GM23338 (cell line): ENCODE measurements around the gene TSC22D1. TPM values are rescaled to one million over a fixed set of nuclear protein-coding genes. Genes with fewer than 3 reads are reported as not detected.

Source experiments
- ATAC-seq: fragments of 200-7000 bp; cut with Tn5 transposase; 3 replicates; pipeline ENCODE4 v1.9.1; 2020
- DNase-seq: peaks from one replicate; pipeline ENCODE4 v3.0.0-alpha.2; 2015; ENCODE audit warnings: low spot score
- H2AFZ ChIP-seq: fragments of 200-600 bp; sonication (generic); 2 replicates; pipeline ENCODE4 v1.8.0; 2016; ENCODE audit warnings: antibody characterized with exemption, mild to moderate bottlenecking, moderate library complexity
- H3F3A ChIP-seq: fragments of 200-600 bp; sonication (generic); replicated peaks from 2 replicates; pipeline ENCODE4 v1.8.0; 2017; ENCODE audit warnings: antibody characterized with exemption, mixed run types, low read depth
- H3K27ac ChIP-seq: fragments of 200-600 bp; sonication (generic); 2 replicates; pipeline ENCODE4 v1.6.1; 2016; ENCODE audit warnings: low read depth
- H3K27me3 ChIP-seq: fragments of 200-600 bp; sonication (generic); 2 replicates; pipeline ENCODE4 v1.8.0; 2016; ENCODE audit warnings: mild to moderate bottlenecking, mixed run types, moderate library complexity; ENCODE audit not compliant: insufficient read depth
- H3K36me3 ChIP-seq: fragments of 200-600 bp; sonication (generic); 2 replicates; pipeline ENCODE4 v1.8.0; 2016; ENCODE audit warnings: mild to moderate bottlenecking; ENCODE audit not compliant: insufficient read depth
- H3K4me1 ChIP-seq: fragments of 200-600 bp; sonication (generic); 2 replicates; pipeline ENCODE4 v1.8.0; 2016; ENCODE audit warnings: mild to moderate bottlenecking, moderate library complexity; ENCODE audit not compliant: insufficient read depth
- H3K4me2 ChIP-seq: fragments of 200-600 bp; sonication (generic); 2 replicates; pipeline ENCODE4 v1.7.1; 2017; ENCODE audit warnings: mixed run types
- H3K4me3 ChIP-seq: fragments of 200-600 bp; sonication (generic); 2 replicates; pipeline ENCODE4 v1.6.1; 2016; ENCODE audit warnings: mixed run types
- H3K79me2 ChIP-seq: fragments of 200-600 bp; sonication (generic); replicated peaks from 2 replicates; pipeline ENCODE4 v1.8.0; 2017; ENCODE audit warnings: mild to moderate bottlenecking; ENCODE audit not compliant: insufficient read depth
- H3K9me2 ChIP-seq: fragments of 200-600 bp; sonication (generic); 2 replicates; pipeline ENCODE4 v1.8.0; 2017; ENCODE audit not compliant: insufficient read depth
- H4K20me1 ChIP-seq: fragments of 200-600 bp; sonication (generic); replicated peaks from 2 replicates; pipeline ENCODE4 v1.8.0; 2017; ENCODE audit warnings: mild to moderate bottlenecking; ENCODE audit not compliant: insufficient read depth
- H3K27ac Mint-ChIP-seq: 2 replicates; pipeline ENCODE4 v1.8.0; 2020; ENCODE audit warnings: inconsistent platforms, mild to moderate bottlenecking, moderate library complexity, mixed read lengths
- H3K27me3 Mint-ChIP-seq: 3 replicates; pipeline ENCODE4 v1.8.0; 2022; ENCODE audit warnings: low read depth, mild to moderate bottlenecking, moderate library complexity, mixed read lengths, inconsistent platforms; ENCODE audit not compliant: insufficient read depth, poor library complexity
- H3K36me3 Mint-ChIP-seq: 3 replicates; pipeline ENCODE4 v1.8.0; 2021; ENCODE audit warnings: low read depth, mild to moderate bottlenecking, inconsistent platforms, moderate library complexity, mixed read lengths
- H3K4me1 Mint-ChIP-seq: 3 replicates; pipeline ENCODE4 v1.8.0; 2020; ENCODE audit warnings: mild to moderate bottlenecking, inconsistent platforms, mixed read lengths
- H3K4me3 Mint-ChIP-seq: 3 replicates; pipeline ENCODE4 v1.8.0; 2021; ENCODE audit warnings: moderate library complexity, mild to moderate bottlenecking, inconsistent platforms, mixed read lengths
- H3K9me3 Mint-ChIP-seq: 3 replicates; pipeline ENCODE4 v1.8.0; 2020; ENCODE audit warnings: moderate library complexity, mild to moderate bottlenecking, inconsistent platforms, mixed read lengths
- CREB1 ChIP-seq: fragments of 250-450 bp; sonication (Bioruptor Pico); IDR thresholded peaks from 2 replicates; pipeline ENCODE4 v1.5.0; 2020; ENCODE audit warnings: low read depth, mild to moderate bottlenecking, moderate library complexity
- CTCF ChIP-seq, 2 experiments: fragments of 200-600 bp in 1 of 2; sonication (generic) in 1 of 2; conservative IDR thresholded peaks; 2 replicates each; pipeline versions ENCODE4 v1.5.1 to v1.6.1; 2016 to 2017; ENCODE audit warnings: antibody characterized with exemption in 2 of 2, low read depth in 2 of 2, mild to moderate bottlenecking in 2 of 2, moderate library complexity in 1 of 2
- ETS1 ChIP-seq: IDR thresholded peaks from 2 replicates; pipeline ENCODE4 v1.6.1; 2016; ENCODE audit warnings: antibody characterized with exemption
- EZH2 ChIP-seq: fragments of 200-600 bp; sonication (generic); IDR thresholded peaks from one replicate; pipeline ENCODE4 v1.8.0; 2017; ENCODE audit warnings: antibody characterized with exemption, mild to moderate bottlenecking, low read depth; ENCODE audit not compliant: unreplicated experiment
- EZH2phosphoT487 ChIP-seq: fragments of 200-600 bp; sonication (generic); IDR thresholded peaks from one replicate; pipeline ENCODE4 v1.8.1; 2018; ENCODE audit warnings: antibody characterized with exemption; ENCODE audit not compliant: unreplicated experiment
- JUNB ChIP-seq: IDR thresholded peaks from one replicate; pipeline ENCODE4 v1.6.1; 2016; ENCODE audit warnings: antibody characterized with exemption; ENCODE audit not compliant: unreplicated experiment
- NANOG ChIP-seq: IDR thresholded peaks from 2 replicates; pipeline ENCODE4 v1.6.1; 2016; ENCODE audit warnings: antibody characterized with exemption, borderline replicate concordance
- POLR2AphosphoS5 ChIP-seq: IDR thresholded peaks from 2 replicates; pipeline ENCODE4 v1.6.1; 2016; ENCODE audit warnings: antibody characterized with exemption, low read depth
- STAT1 ChIP-seq: IDR thresholded peaks from one replicate; pipeline ENCODE4 v1.6.1; 2016; ENCODE audit warnings: antibody characterized with exemption; ENCODE audit not compliant: unreplicated experiment
- ZNF114 ChIP-seq: fragments of 250-450 bp; sonication (Bioruptor Pico); IDR thresholded peaks from 2 replicates; pipeline ENCODE4 v1.5.0; 2020; ENCODE audit warnings: mild to moderate bottlenecking, moderate library complexity
- ZNF462 ChIP-seq: fragments of 250-450 bp; sonication (Bioruptor Pico); IDR thresholded peaks from 2 replicates; pipeline ENCODE4 v1.5.0; 2020; ENCODE audit warnings: mild to moderate bottlenecking, moderate library complexity
- polyA plus RNA-seq: library from polyadenylated mRNA; unstranded; fragments of >200 nt; fragmentation: Nextera tagmentation; extraction: Ambion mirVana; gene quantifications from 2 replicates; pipeline ENCODE4 v1.2.1, GENCODE V29; 2016
- total RNA-seq: library from RNA; depleted of rRNA; stranded (reverse); fragments of >200 nt; shearing (Covaris generic); gene quantifications from 2 replicates; pipeline ENCODE4 v1.2.3, GENCODE V29; 2014

TSC22D1 gene
- total and polyA plus RNA-seq, 2 experiments from 2014 or later, result 58.5 to 114 TPM

- no peaks in the 10 kb centered on the region for H4K20me1 ChIP-seq
- no peaks in the 10 kb centered on the region for H3K36me3 ChIP-seq
- H3K79me2 ChIP-seq, result no peaks in the 10 kb centered on the region
- no peaks in the 10 kb centered on the region for H3K27me3 ChIP-seq
- 0 out of 2 replicates have a peak, but pooled peaks cover 2% of the 10 kb centered on the region for H3F3A ChIP-seq
- peaks cover 4% of the 10 kb centered on the region for H3K9me3 Mint-ChIP-seq
- H3K4me1 Mint-ChIP-seq, result peaks cover 42% of the 10 kb centered on the region
- ATAC-seq (no peak), DNase-seq (no peak)
- peaks cover 32% of the 10 kb centered on the region for H3K4me1 ChIP-seq
- H3K4me2 ChIP-seq, result no peak overlapping the region
- peaks cover 3% of the 10 kb centered on the region; the same call in 1 of the 3 replicates for H3K36me3 Mint-ChIP-seq
- TF ChIP-seq ZNF114 (CRISPR knock-in tag) (no peak), CTCF (conservative IDR thresholded peaks at IDR 0.05; ENCODE audit: low read depth in 2 of 2) (peak in 1 of 2 experiments; percentile 24; a peak in 2 of 4 replicates)
- H3K4me3 Mint-ChIP-seq, result no peak overlapping the region
- H3K27me3 Mint-ChIP-seq, result peaks cover 10% of the 10 kb centered on the region
- no peak overlapping the region for H3K27ac Mint-ChIP-seq
- no peaks in the 10 kb centered on the region for H3K9me2 ChIP-seq
- H2AFZ ChIP-seq, result no peak overlapping the region
- H3K27ac ChIP-seq, result no peak overlapping the region
- H3K4me3 ChIP-seq, result no peak overlapping the region
Measured at GRCh38 chr13:44410328-44410859, 165.7 kb downstream of the TSC22D1 start.

GRCh38 chr13:44409595-44409994, 166.5 kb downstream of the TSC22D1 start:
- Mint-ChIP-seq H3K4me1 (peaks cover 46% of the 10 kb centered on the region), H3K9me3 (peaks cover 4% of the 10 kb centered on the region)
- H3K4me2 ChIP-seq, result no peak overlapping the region

More at GRCh38 chr13:44409595-44409994, 166.5 kb downstream of the TSC22D1 start:
- H3K9me2 ChIP-seq, result no peaks in the 10 kb centered on the region
- no peaks in the 10 kb centered on the region for H4K20me1 ChIP-seq
- peaks cover 38% of the 10 kb centered on the region for H3K4me1 ChIP-seq
- no peak overlapping the region for H3K27ac ChIP-seq
- ATAC-seq (no peak), DNase-seq (no peak)
- H3K36me3 Mint-ChIP-seq, result 0 out of 3 replicates have a peak, but pooled peaks cover 3% of the 10 kb centered on the region
- no peak overlapping the region for H3K4me3 ChIP-seq
- no peaks in the 10 kb centered on the region for H3K27me3 ChIP-seq
- no peak for TF ChIP-seq CREB1 (CRISPR knock-in tag)
- no peak for TF ChIP-seq POLR2AphosphoS5
- TF ChIP-seq EZH2phosphoT487, result no peak
- TF ChIP-seq ZNF462 (CRISPR knock-in tag), result no peak
- no peak for TF ChIP-seq STAT1
- TF ChIP-seq JUNB, result no peak
- TF ChIP-seq NANOG, result no peak
- no peak for TF ChIP-seq EZH2
- no peak for TF ChIP-seq ETS1
- H2AFZ ChIP-seq, result no peak overlapping the region
- no peaks in the 10 kb centered on the region for H3K79me2 ChIP-seq
- H3F3A ChIP-seq, result 0 out of 2 replicates have a peak, but pooled peaks cover 2% of the 10 kb centered on the region
- H3K4me3 Mint-ChIP-seq, result no peak overlapping the region
- no peak overlapping the region for H3K27ac Mint-ChIP-seq
- H3K27me3 Mint-ChIP-seq, result peaks cover 10% of the 10 kb centered on the region
- H3K36me3 ChIP-seq, result no peaks in the 10 kb centered on the region
